ENCODE data around the gene C9orf57.
"Not testable (repeated sequence)": the region's sequence is repeated elsewhere in the genome, so short reads cannot be mapped to it uniquely, and the experiment has no call there.

C9orf57 gene, protein sequence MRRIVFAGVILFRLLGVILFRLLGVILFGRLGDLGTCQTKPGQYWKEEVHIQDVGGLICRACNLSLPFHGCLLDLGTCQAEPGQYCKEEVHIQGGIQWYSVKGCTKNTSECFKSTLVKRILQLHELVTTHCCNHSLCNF

DNA sequence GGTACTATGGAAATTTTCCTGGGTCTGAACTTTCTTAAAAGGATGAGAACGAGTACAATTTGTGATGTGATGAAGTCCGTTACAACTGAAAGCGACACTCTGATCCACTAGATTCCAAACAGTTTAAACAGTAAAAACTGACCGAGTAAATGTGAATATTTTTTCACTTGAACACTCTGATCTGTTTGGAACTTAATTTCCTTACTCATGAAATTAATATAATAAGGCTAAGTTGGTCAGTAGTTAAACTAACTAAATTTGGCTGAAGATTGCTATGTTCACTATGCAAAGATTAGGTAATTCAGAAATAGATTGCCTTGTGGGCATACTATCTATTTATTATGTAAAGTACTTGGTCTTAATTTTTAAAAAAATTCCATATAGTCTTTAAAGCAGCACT, at the start of gene C9orf57:
C9orf57 (minus strand) TSS at position 101 of the 400 bp plus-strand sequence. CDS start 1,282 bp downstream, outside the sequence.
- no peak for DNase-seq (ENCODE audit: low read depth)

DNA sequence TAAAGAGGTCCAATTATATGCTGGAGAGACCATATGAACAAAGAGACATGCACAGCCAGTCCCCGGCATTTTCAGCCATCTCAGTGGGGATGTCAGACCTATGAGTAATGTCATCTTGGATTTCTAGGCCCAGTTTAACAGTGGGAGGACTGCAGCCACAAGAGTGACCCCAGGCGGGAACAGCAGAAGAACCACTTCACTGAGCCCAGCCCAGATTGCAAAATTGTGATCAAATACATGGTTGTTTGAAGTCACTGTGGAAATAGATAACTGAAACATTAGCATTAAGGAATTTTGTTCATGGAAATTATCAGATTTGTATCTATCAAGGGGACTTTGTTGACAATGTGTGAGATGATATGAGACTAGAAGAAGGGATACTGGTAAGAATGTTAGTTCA, 42.1 kb upstream of the C9orf57 start:
- no peak for DNase-seq (ENCODE audit: low read depth)

DNA sequence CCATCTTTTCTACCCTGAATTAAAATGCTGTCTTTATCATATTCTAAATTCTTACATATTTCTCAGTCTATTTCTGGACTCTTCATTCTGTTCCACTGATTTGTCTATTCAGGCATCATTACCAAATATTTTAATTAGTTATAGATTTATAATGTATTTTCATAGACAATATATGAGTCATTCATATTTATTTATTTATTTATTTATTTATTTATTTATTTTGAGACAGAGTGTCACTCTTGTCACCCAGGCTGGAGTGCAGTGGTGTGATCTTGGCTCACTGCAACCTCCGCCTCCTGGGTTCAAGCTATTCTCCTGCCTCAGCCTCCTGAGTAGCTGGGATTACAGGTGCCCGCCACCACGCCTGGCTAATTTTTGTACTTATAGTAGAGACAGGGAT, 35.1 kb upstream of the C9orf57 start:
- DNase-seq (ENCODE audit: low read depth), result not testable (repeated sequence)

DNA sequence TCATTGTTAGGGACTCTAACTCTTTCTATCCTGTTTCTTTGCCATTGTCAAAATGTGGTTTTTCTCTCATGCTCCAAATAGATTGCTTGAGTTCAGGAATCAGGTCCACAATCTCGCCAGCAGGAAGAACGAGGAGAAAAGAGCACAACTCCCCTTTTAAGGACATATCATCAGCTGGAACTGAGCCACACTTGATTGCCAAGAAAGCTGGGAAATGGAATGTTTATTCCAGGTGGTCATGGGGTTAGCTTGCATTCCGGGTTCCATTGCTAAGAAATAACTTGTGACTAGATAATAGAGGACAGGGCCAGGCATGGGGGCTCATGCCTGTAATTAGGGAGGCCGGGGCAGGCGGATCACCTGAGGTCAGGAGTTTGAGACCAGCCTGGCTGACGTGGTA, 32.4 kb upstream of the C9orf57 start:
- no peak for DNase-seq (ENCODE audit: low read depth)

DNA sequence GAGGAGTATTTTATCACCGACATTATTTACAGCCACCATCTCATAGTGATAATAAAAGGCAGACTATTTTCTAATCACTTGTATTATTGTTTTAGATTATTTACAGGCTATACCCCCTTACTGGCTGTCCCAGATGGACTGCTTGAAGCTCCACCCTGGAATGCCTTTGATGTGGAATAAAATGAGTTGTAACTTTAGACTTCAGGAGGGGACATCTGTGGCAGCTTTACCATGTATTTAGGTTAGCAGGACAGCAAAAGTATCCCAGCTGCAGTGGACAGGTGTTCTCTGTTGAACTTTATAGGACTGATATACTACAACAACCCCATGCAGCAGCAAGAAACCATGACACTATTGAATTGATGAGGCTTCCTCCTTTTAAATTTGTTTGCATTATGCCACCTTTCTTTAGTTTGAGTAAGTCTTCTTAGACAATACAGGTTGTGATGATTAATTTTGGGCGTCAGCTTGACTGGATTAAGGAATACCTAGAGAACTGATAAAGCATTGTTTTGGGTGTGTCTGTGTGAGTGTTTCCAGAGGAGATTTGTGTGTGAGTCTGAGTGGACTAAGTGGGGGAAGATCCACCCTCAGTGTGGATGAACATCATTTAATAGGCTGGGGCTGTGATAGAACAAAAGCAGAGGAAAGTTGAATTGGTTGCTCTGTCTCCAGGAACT, 29.2 kb upstream of the C9orf57 start:
- no peak for DNase-seq (ENCODE audit: low read depth)

DNA sequence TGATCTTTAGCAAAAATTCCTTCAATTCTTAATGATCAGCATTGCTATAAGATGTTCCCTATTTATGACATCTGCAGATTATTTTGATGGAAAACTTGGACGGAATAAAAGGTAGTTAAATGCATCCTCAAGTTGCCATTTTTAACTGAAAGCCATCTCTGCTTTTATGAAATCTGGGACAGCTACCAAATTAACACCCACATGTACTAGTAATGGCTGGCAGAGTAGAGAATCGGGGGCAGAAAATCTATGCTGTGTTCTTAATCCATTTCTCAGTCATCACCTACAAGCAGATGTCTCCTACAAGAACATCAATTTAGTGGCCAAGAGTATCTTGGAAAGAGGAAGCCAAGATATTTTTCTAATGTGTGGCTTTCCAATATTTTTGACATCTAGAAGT, 22.1 kb upstream of the C9orf57 start:
- DNase-seq (ENCODE audit: low read depth), result no peak

DNA sequence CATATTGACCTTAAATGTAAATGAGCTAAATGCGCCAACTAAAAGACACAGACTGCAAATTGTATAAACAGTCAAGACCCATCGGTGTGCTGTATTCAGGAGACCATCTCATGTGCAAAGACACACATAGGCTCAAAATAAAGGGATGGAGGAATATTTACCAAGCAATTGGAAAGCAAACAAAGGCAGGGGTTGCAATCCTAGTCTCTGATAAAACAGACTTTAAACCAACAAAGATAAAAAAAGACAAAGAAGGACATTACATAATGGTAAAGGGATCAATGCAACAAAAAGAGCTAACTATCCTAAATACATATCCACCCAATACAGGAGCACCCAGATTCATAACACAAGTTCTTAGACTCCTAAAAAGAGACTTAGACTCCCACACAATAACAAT, 14.3 kb upstream of the C9orf57 start:
- DNase-seq (ENCODE audit: low read depth), result not testable (repeated sequence)

DNA sequence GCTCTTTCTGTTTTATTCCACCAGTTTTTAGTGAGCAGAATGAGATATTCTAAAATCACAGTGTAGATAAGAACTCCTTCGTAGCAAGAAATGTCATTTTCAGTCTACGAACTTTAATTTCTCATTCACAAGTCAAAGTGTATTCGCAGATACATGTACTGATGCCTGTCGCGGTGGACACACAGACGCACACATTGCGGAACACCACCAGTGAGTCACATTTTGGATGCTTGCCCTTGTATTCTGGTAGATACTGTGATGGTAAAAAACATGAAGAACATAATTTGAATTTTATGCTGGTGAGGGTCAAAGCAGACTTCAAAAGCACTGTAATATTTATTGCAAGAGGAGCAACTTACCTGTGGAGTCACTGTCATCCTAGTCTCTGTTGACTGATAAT, 4.7 kb upstream of the C9orf57 start:
- DNase-seq (ENCODE audit: low read depth), result no peak

DNA sequence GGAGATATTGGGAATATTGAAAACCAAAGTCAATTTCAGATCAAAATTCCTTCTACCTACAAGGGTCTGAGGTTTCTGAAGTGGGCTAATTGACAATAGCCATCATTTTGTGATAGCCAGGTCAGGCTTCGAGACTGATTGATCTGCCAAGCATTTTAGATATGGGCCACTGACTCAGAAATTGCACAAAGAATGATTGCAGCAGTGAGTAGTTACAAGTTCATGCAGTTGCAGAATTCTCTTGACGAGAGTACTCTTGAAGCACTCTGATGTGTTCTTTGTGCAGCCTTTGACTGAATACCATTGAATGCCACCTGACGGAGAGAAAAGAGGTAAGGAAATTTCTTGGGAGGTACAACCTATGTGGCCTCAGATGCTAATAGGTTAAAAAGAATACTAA, 8.3 kb downstream of the C9orf57 start:
- no peak for DNase-seq (ENCODE audit: low read depth)

DNA sequence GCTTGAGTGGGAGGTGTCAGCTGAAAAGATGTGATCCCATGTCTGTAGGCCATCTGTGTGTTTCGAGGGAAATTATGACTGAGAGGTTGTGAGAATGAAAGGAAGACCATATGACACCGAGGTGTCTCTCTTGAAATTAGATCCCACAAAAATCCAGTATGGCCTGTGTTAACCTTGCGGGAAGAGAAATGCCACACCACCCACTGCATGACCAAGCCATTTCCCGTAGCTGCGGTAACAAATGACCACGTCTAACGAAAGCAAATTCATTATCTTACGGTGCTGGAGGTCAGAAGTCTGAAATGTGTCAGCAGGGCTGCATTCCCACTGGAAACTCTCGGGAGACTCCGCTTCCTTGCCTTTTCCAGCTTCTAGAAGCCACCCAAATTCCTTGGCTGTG, 11.6 kb downstream of the C9orf57 start:
- DNase-seq (ENCODE audit: low read depth), result no peak

DNA sequence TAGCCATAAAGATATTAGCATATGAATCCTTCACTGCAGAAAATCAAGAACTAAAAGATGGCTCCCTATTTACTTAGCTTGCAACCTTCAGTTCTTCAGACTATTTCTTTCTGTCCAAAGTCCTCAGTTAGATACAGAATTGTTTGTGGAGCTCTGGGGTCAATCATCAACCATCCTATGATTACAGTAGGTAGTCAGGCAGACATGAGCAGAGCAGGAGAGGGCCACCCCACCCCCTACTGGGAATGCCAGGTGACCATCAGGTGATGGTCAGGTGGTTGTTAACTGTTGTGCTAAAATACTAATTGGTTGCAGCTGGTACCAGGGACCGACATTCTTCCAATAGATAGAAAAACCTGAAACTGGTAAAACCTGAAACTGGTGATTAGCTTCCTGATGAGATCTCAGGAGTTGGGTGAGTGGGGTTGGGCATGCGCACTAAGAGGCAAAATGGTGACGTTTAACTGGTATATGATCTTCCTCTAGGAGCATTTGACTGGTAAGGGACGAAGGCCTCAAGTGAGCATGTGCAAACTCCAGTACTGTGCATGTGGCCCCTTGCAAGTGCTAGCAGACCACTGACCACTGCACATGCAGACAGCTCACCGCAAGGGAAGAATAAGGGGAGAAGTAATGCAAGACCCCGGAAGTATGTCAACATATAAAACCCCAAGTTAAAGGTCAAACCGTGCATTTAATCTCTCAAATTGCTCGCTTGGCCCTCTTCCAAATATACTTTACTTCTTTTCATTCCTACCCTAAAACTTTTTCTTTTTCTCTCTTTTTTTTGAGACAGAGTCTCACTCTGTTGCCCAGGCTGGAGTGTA, 13.6 kb downstream of the C9orf57 start:
- no peak for DNase-seq (ENCODE audit: low read depth)

DNA sequence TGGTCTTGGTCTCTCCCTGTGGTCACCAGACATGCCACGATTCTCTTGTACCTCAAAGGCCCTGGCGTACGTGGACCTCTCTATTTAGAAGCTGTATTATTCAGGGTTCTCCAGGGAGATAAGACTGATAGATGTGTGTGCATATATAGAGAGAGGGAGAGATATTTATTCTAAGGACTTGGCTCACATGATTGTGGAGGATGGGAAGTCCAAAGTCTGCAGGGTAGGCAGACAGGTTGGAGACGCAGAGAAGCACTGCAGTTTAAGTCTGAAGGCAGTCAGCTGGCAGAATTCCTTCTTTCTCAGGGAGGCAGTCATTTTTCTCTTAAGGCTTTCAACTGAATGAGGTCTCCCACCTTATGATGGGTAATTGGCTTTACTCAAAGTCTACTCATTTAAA, 16.3 kb downstream of the C9orf57 start:
- DNase-seq (ENCODE audit: low read depth), result no peak

DNA sequence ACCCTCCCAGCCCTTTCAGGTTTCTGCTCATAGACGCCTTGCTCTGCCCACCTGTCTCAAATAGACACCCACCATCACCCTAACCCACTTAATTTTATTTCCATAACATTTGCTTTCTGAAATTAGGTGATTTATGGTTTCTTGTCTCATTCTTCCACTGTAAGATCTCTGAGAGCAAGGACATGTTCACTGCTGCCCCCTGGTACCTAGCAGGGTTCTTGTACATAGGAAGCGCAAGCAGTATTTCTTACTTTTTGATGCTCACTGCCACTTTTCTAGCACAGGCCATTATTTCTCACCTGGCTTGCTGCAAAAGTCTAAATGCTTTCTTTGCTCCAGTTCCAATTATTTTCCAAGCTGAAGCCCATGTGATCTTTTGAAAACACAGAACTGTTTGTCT, 16.8 kb downstream of the C9orf57 start:
- no peak for DNase-seq (ENCODE audit: low read depth)

DNA sequence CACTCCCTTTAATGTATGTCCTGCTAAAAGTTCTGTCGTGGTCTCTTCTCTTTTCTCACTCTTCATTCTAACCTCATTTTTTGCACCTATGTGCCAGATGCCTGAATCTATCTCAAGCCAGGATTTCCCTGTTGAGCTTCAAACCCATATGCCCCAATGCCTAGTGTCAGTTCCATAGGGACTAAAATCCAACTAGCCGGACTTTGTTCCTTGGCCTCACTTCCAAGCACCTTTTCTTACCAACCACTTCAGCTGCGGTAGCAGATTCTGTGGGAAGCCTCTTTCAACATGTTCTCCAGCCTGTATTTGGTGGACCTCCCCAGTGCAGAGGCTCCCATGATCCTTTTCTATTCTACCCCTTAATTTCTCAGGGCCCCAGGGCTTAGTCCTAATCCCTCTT, 17.5 kb downstream of the C9orf57 start:
- no peak for DNase-seq (ENCODE audit: low read depth)

DNA sequence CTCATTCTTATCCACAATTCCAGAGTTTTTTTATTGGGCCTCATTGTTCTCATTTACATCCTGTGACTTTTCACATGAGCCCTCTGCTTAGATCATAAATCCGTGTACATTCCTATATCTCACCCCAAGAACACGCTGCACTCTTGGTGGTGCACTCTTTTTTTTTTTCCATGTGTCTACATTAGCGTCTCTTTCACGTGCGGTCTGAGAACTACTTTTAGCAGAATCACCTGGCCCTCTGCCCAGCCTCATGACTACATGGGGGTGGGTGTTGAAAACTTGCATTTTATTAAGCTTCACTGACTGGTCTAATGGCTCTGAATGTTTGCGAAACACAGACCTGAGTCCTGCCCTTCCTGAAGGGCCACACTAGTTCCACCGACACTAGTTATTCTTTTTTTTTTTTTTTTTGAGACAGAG, 18.6 kb downstream of the C9orf57 start:
- DNase-seq (ENCODE audit: low read depth), result peak; percentile 27

DNA sequence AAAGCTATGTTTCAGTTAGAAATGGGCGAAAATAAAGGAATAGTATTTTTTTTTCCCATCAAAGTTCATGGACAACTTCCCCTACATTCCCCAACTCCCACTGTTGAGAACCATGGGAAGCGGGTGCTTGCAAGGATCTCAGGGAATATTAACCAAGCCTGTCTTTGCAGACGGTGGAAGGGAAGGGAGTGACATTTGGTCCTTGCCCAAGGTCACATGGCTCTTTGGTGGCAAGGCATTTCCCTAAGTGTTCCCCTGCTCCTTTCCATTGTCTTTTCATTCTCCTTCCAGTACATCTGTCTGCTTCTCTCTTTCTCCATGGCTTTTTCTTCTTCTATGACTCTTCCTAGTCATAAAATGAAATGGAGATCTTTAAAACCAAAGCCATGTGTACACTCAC, 19.0 kb downstream of the C9orf57 start:
- no peak for DNase-seq (ENCODE audit: low read depth)

DNA sequence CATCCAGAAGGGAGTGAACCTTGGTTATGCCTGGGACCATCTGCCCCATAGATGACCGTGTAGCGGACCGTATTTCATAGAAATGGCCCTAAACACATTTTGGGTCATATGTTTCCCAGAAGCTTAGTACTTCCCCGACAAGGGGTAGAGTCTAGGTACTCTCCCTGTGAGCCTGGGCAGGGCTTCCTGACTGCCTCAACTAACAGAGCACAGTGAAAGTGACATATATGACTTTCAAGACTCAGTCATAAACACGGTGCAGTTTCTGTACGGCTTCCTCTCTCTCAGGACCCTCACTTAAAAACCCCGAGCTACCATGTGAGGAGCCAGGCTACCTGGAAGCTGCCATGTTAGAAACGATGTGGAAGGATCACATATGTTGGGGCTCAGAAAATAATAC, 20.9 kb downstream of the C9orf57 start:
- DNase-seq (ENCODE audit: low read depth), result no peak

DNA sequence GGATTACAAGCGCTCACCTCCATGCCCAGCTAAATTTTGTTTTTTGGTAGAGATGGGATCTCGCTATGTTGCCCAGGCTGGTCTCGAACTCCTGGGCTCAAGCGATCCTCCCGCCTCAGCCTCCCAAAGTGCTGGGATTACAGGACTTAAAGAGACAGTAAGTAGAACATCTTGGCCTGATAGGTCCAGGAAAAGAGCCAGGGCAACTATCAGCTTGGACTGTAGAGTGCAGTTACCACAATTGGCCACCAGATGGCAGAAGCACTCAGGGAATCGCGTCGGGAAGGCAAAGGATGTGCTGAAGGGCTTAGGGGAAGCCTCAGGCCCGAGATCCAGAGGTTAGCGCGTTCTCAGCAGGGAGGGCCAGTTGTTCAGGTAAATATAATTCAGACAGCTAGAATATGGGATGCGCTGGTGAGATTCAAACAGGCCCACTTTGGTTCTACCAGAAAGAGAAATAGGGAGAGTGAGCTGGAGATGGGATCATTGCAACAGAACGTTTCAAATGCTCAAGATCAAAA, 21.5 kb downstream of the C9orf57 start:
- DNase-seq (ENCODE audit: low read depth), result peak; percentile 66

DNA sequence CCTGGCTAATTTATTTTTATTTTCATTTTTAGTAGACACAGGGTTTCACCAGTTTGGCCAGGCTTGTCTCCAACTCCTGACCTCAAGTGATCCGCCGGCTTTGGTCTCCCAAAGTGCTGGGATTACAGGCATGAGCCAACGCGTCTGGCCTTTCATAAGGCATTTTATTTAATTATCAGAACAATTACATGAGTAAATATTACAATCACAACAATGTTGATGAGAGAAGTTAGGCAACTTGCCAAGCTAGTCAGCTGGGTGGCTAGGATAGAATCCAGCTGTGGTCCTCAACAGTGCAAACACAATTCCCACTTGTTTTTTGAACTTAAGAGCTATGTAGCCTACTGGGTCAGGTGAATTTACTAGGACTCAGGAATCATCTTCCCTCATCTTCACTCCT, 22.0 kb downstream of the C9orf57 start:
- no peak for DNase-seq (ENCODE audit: low read depth)

DNA sequence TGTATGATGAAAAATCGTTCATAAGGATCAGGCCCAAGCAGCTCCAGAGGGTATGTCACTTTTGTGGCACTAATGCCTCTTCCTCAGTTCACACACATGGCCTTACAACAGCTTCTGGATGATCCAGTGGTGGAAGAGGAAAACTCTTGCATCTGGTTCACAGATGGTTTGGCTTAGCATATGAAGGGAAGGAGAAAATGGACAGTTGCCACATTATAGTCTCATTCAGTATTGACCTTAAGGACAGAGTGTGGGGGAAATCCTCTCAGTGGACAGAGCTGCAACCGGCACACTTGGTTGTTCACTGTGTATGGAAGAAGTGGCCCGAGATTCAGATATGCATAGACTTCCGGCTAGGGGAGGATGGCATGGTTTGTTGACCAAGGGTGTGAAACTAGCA, 22.8 kb downstream of the C9orf57 start:
- DNase-seq (ENCODE audit: low read depth), result peak; percentile 42

DNA sequence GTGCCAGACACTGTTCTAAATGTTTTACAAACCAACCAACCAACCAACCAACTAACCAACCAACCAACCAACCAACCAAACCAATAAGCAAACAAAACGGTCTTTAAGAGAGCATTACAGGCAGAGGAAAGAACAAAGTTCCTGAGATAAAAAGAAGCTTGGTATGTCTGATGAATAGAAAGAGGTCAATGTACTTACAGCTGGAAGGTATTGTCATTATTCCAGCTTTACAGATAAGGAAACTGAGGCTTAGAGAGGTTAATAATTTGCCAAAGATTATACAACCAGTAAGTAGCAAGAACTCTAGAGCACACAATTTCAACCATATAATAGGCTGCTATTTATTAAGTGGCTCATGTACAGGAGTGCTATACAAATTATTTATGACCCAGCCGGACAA, 29.6 kb downstream of the C9orf57 start:
- no peak for DNase-seq (ENCODE audit: low read depth)

DNA sequence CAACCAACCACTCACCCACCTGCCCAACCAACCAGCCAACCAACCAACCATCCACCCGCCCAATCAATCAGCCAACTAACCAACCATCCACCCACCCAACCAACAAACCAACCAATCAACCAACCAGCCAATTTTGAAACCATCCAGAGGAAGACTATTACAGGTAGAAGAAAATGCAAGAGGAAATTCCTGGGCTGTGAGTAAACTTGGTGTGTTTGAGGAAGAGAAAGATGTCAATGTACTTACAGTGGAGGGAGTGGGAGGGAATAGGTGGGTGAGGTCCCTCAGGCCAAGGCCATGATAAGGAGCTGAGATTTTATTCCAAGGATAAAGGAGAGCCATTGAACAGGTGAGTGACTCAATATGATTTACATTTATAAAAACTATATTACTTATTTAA, 30.4 kb downstream of the C9orf57 start:
- DNase-seq (ENCODE audit: low read depth), result no peak

DNA sequence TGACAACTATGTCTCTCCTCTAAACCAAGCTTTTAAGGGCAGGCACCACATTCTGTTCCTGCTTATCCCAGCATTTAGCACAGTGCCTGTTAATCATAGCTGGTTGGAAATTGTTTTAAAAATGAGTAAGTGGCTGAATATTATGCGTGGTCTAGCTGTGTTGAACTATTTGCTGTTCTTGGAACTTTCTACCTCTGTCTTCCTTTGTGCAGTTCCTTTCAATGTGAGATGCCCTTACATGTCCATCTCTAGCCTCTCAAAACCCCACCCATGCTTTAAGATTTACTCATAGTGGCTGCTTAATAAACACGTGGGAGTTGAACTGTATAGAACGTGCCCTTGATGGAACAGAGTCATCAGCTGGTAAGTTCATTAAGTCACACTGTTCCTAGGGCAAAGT, 34.5 kb downstream of the C9orf57 start:
- DNase-seq (ENCODE audit: low read depth), result no peak
